NCI-H345 treated with DMSO at 0.1 percent for 48 hours (cell line): ENCODE data around the gene TUBB3.
"Not testable (repeated sequence)": the region's sequence is repeated elsewhere in the genome, so short reads cannot be mapped to it uniquely, and the experiment has no call there.

ENCODE experiments used
- DNase-seq: peaks from one replicate; lab custom pipeline; 2025; ENCODE audit not compliant: unreplicated experiment; lab: John Stamatoyannopoulos, UW

The TUBB3 gene

GRCh38 chr16:89962754-89963498, 39.8 kb downstream of the TUBB3 start:
- DNase-seq = no peak

GRCh38 chr16:89964201-89964600, 41.1 kb downstream of the TUBB3 start:
- DNase-seq = no peak

GRCh38 chr16:89965447-89966225, 42.5 kb downstream of the TUBB3 start:
- DNase-seq = no peak

- no peak for DNase-seq
Observed at GRCh38 chr16:89966756-89967155, 43.6 kb downstream of the TUBB3 start.

- not testable (repeated sequence) for DNase-seq
Observed at GRCh38 chr16:89967436-89967835, 44.3 kb downstream of the TUBB3 start.

GRCh38 chr16:89968074-89968473, 44.9 kb downstream of the TUBB3 start:
- not testable (repeated sequence) for DNase-seq

GRCh38 chr16:89969741-89970410, 46.7 kb downstream of the TUBB3 start:
- DNase-seq = no peak

GRCh38 chr16:89971495-89972243, 48.5 kb downstream of the TUBB3 start:
- no peak for DNase-seq

GRCh38 chr16:89972244-89973234, 49.4 kb downstream of the TUBB3 start:
- peak; percentile 62 for DNase-seq

GRCh38 chr16:89973235-89973634, 50.1 kb downstream of the TUBB3 start:
- DNase-seq = no peak

GRCh38 chr16:89973654-89974335, 50.7 kb downstream of the TUBB3 start:
- DNase-seq = no peak

GRCh38 chr16:89974870-89975269, 51.7 kb downstream of the TUBB3 start:
- DNase-seq = no peak

GRCh38 chr16:89981414-89981813, 58.3 kb downstream of the TUBB3 start:
- no peak for DNase-seq

GRCh38 chr16:89982318-89982717, 59.2 kb downstream of the TUBB3 start:
- no peak for DNase-seq

GRCh38 chr16:89983536-89983935, 60.4 kb downstream of the TUBB3 start:
- DNase-seq = no peak

- no peak for DNase-seq
Observed at GRCh38 chr16:89984216-89984615, 61.1 kb downstream of the TUBB3 start.

GRCh38 chr16:89985219-89985618, 62.1 kb downstream of the TUBB3 start:
- no peak for DNase-seq
